Measurements from ENCODE around the gene MALRD1.
"Not testable (repeated sequence)": the region's sequence is repeated elsewhere in the genome, so short reads cannot be mapped to it uniquely, and the experiment has no call there.

- TF ChIP-seq EZH2phosphoT487, CTCF (IDR thresholded peaks at IDR 0.05): not testable (repeated sequence)
Observed at GRCh38 chr10:19769826-19770225, 721.2 kb downstream of the MALRD1 start.

All from neural progenitor cell (in vitro differentiated cells).